ENCODE measurements around the gene SRPK3.
A peak's percentile ranks its signal among the peaks of the same experiment; 100 is the strongest.

The SRPK3 gene

GRCh38 chrX:153755136-153755535 is 25.7 kb upstream of the SRPK3 start:
- H3K4me3 ChIP-seq (replicated peaks; ENCODE audit: low read depth, low read length), result no peak overlapping the region
- TF ChIP-seq, protein P1, sequence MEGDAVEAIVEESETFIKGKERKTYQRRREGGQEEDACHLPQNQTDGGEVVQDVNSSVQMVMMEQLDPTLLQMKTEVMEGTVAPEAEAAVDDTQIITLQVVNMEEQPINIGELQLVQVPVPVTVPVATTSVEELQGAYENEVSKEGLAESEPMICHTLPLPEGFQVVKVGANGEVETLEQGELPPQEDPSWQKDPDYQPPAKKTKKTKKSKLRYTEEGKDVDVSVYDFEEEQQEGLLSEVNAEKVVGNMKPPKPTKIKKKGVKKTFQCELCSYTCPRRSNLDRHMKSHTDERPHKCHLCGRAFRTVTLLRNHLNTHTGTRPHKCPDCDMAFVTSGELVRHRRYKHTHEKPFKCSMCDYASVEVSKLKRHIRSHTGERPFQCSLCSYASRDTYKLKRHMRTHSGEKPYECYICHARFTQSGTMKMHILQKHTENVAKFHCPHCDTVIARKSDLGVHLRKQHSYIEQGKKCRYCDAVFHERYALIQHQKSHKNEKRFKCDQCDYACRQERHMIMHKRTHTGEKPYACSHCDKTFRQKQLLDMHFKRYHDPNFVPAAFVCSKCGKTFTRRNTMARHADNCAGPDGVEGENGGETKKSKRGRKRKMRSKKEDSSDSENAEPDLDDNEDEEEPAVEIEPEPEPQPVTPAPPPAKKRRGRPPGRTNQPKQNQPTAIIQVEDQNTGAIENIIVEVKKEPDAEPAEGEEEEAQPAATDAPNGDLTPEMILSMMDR (IDR thresholded peaks at IDR 0.05; ENCODE audit: low read length, missing control alignments), result no peak
- no peak for DNase-seq (ENCODE audit: low read depth)

- DNase-seq (ENCODE audit: low read depth), result no peak
- H3K4me3 ChIP-seq (replicated peaks; ENCODE audit: low read depth, low read length), result no peak overlapping the region
- TF ChIP-seq, protein P1 (IDR thresholded peaks at IDR 0.05; ENCODE audit: low read length, missing control alignments), result no peak
These were observed 19.0 kb upstream of the SRPK3 start for GRCh38 chrX:153761863-153762262.

DNA sequence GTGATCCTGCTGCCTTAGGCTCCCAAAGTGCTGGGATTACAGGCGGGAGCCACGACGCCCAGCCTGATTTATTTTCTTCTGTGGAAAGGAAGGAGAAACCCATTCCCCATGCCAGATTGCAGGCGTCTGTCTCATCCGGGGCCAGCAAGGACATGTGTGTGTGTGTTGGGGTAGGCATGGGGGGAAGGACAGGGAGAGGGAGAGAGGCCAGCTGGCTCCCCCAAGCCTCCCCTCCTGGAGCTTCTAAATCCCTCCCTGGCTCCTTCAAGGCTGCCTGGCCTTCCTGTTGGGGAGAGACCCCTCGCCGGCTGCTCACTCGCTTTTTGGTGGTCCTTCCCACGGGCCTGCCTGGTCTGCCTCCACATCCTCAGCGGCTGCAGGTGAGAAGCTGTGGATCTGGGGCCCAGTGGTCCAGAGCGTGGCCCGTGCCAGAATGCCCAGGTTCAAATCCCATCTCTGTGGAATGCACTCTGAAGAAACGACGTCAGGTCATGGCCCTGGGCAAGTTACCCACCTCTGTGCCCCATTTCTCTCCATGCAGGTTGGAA is 18.1 kb upstream of the SRPK3 start:
- H3K4me3 ChIP-seq (replicated peaks; ENCODE audit: low read depth, low read length), result no peak overlapping the region
- TF ChIP-seq, protein P1 (IDR thresholded peaks at IDR 0.05; ENCODE audit: low read length, missing control alignments), result no peak
- DNase-seq (ENCODE audit: low read depth), result no peak

GRCh38 chrX:153763298-153763932 is 17.4 kb upstream of the SRPK3 start:
- TF ChIP-seq, protein P1 (IDR thresholded peaks at IDR 0.05; ENCODE audit: low read length, missing control alignments), result no peak
- no peak for DNase-seq (ENCODE audit: low read depth)
- no peak overlapping the region for H3K4me3 ChIP-seq (replicated peaks; ENCODE audit: low read depth, low read length)

- TF ChIP-seq, protein P1 (IDR thresholded peaks at IDR 0.05; ENCODE audit: low read length, missing control alignments), result peak; percentile 66
- H3K4me3 ChIP-seq (replicated peaks; ENCODE audit: low read depth, low read length), result peak within 1 kb of the TSS; percentile 55
- peak; percentile 65 for DNase-seq (ENCODE audit: low read depth)
These were observed 16.7 kb upstream of the SRPK3 start, which contains the start of gene PLXNB3 for GRCh38 chrX:153763989-153764755. PLXNB3 (plus strand) TSS chrX:153764249; CDS start chrX:153765536, 1,287 bp downstream.

- DNase-seq (ENCODE audit: low read depth), result no peak
- peak overlapping the region; percentile 55 for H3K4me3 ChIP-seq (replicated peaks; ENCODE audit: low read depth, low read length)
- TF ChIP-seq, protein P1 (IDR thresholded peaks at IDR 0.05; ENCODE audit: low read length, missing control alignments), result no peak
These were observed 16.1 kb upstream of the SRPK3 start for GRCh38 chrX:153764786-153765137.
